Right ventricle myocardium superior (tissue), 1 donor: Measurements from ENCODE around the gene CREB1. TPM values are rescaled to one million over a fixed set of nuclear protein-coding genes. Genes with fewer than 3 reads are reported as not detected.
A peak's percentile ranks its signal among the peaks of the same experiment; 100 is the strongest.

Experiments
- ATAC-seq: fragments of 200-7000 bp; cut with Tn5 transposase; one replicate; pipeline ENCODE4 v1.9.1; 2020; ENCODE audit warnings: mild to moderate bottlenecking; ENCODE audit not compliant: poor library complexity
- DNase-seq: peaks from one replicate; pipeline ENCODE4 v3.0.0-alpha.2; 2020
- intact Hi-C: fragments of 100-400 bp; cut with DNase I; formaldehyde crosslinking; loops from one replicate; pipeline ENCODE4 v1.11.2; 2022
- total RNA-seq: library from RNA; stranded (reverse); fragmentation: NEBNext Ultra II Directional; extraction: Animal tissue kit (Norgen Biotek cat#: 25700); gene quantifications from one replicate; pipeline ENCODE4 v1.2.1, GENCODE V29; 2021
- donor health status: DM: no; HTN: yes; CAD: no; lungs with severe emphysema.

CREB1 gene
- total RNA-seq, 1 donor from 2014 or later, result 47.9 TPM

DNA sequence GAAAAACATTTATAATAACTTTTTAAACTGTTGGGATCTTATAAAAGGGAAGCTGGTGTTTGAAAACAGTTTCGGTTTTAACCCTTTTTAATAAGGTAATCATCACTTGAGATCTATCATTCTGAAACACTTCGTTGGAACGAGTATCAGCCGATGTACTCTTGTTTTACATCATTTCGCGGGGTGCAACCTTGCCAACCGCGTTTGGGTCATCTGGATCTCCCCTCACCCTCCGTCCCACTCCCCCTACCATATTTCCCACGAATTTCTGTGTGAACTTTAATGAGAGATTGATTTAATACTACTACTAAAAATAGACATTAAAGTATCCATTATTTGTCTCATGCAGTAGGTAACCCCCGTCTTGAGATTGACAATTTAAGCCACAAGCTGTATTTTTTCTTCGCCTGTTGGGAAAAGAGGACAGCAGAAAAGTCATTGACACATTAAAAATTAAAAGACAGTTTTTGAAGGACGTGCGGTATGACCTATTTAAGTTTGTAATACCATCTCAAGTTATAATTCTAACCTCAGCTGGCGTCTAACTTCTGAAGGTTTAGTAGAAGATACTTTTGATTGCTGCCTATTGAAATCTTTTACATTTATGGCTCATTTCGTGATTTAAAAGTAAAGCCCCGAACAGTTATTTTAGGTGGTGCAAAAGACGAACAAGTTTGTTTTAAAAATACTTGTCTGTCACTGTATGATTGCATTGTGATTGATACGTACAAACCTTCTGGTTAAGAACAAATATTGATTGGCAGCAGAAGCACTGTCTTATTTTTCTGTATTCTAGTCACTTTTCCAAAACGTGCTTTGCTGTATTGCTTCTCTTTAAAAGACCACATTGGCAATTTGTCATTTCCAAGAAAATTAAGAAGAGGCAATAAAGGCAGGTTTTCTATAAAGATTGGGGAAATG is 1.5 kb downstream of the CREB1 start:
- intact Hi-C loops, result loop anchor here (5.0 to 10.0 kb wide), 2 partner anchors 46 to 91 kb away; no protein-coding TSS in a partner anchor
- ATAC-seq (no peak), DNase-seq (no peak)

DNA sequence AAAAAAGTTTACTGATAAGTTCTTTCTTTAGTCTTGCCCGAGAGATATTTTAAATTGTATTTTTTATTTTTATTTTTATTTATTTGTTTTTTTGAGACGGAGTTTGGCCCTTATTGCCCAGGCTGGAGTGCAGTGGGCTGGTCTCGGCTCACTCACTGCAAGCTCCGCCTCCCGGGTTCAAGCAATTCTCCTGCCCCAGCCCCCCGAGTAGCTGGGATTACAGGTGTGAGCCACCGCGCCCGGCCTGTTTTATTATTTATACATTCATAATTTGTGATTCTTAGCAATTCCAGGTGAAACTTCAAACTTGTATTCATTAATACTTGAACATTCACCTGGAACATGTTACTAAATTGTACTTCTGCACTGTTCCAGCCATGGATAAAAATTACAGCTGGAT is 2.9 kb downstream of the CREB1 start:
- DNase-seq, result no peak
- ATAC-seq, result no peak
- intact Hi-C loops, result loop anchor here (5.0 to 10.0 kb wide), 2 partner anchors 48 to 90 kb away; no protein-coding TSS in a partner anchor

DNA sequence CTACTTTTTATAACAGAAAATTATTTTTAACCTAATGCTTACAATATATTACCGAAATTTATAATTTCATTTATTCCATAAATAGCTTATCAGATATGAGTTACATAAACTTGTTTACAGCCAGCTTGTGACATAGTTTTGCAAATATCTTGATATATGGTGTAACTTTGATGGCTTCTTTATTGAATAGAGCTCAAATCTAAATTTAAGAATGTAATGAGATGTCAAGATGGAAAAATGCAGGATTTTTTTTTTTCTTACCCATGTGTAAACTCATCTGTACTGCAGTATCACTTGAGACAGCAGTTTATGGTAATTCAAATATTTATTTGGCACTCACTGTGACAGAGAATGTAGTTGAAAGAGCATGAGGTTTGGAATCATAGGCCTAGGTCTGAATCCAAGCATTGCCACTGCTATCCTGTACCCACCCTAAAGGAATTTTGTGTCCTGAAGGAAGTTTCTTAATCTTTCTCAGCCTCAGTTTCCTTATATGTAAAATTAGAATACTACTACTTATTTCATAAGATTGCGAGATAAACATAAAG is 3.8 kb downstream of the CREB1 start:
- ATAC-seq (no peak), DNase-seq (no peak)
- intact Hi-C loops, result loop anchor here (5.0 to 10.0 kb wide), 2 partner anchors 49 to 89 kb away; no protein-coding TSS in a partner anchor

DNA sequence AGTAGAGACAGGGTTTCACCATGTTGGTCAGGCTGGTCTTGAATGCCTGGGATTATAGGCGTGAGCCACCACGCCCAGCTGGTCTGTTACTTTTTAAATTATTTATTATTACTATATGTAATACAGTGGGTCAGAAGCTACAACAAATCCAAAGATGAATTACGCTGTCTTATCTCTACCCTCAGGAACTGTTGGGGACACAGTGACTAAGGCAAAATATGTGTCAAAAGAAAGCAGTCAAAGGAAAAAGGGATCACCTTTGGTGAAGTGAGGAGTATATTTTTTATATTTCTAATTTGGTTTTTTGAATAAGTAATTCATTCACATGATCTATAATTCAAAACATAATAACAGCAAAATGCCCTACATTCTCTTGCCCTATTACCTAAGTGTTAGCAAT is 4.7 kb downstream of the CREB1 start:
- ATAC-seq, result no peak
- intact Hi-C loops, result loop anchor here (5.0 to 10.0 kb wide), 2 partner anchors 50 to 88 kb away; no protein-coding TSS in a partner anchor
- DNase-seq, result no peak

DNA sequence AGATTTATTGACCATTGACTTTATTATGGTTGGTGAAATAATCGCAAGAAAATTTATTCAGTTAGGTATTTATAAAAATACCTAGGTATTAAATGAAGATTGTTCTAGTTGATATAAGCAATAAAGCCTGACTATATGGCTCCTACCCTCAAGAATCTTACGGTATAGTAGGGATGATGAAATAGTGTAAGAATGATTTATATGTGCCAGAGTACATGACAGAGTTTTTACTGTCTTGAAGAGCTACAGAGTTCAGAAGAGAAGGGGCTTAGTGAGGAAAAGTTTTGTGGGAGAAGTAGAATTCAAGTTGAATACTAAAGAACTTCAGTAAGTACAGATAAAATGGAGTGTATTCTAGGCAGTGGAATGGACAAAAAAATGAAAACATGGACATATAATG is 9.7 kb downstream of the CREB1 start:
- intact Hi-C loops, result loop anchor here (10.0 kb wide), 1 partner anchor 55 kb away; no protein-coding TSS in a partner anchor
- DNase-seq, result no peak

DNA sequence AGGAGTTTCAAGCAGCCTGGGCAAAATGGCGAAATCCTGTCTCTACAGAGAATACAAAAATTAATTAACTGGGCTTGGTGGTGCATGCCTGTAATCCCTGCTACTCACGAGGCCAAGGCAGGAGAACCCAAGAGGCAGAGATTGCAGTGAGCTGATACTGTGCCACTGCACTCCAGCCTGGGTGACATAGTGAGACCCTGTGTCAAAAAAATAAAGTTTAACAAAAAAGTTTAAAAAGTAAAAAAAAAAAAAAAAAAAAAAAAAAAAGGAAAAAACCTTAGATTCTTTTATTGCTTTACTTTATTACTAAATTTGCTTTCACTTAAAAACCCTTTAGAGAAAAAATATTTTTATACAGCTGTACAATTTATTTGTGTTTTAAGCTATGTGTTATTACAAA is 10.7 kb downstream of the CREB1 start:
- ATAC-seq, result peak; percentile 9
- intact Hi-C loops, result no loop called here

More for the DNA sequence above, 9.7 kb downstream of the CREB1 start:
- no peak for ATAC-seq

DNA sequence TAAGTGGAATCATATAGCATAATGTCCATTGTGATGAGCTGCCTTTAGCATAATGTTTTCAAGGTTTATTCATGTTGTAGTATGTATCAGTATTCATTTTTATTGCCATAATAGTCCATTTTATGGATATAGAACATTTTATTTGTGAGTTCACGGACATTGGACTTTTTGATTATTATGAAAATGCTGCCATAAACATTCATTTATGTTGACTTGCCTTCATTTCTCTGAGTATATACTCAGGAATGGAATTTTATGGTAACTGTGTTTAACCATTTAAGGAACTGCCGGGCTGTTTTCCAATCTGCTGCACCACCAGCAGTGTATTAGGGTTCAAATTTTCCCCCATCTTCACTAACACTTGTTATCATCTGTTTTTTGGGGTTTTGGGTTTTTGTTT is 12.2 kb downstream of the CREB1 start:
- ATAC-seq (no peak), DNase-seq (no peak)
- intact Hi-C loops, result no loop called here

More for the DNA sequence above, 10.7 kb downstream of the CREB1 start:
- no peak for DNase-seq

DNA sequence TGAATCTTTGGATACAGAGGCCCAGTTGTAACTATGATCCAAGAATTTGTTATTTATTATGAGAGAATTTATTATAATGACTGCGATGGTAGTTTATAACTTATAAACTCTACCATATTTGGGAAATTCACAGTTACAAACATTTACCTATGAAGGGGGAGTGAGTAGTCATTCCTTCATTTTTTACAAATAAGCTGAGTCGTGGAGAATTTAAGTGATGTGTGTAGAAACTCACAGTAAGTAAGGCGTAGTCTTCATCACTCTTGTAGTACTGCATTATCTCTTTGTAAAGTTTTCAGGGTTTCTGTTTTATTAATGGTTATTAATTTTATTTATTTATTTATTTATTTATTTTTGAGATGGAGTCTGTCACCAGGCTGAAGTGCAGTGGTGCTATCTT is 13.5 kb downstream of the CREB1 start:
- intact Hi-C loops, result no loop called here
- ATAC-seq, result no peak

DNA sequence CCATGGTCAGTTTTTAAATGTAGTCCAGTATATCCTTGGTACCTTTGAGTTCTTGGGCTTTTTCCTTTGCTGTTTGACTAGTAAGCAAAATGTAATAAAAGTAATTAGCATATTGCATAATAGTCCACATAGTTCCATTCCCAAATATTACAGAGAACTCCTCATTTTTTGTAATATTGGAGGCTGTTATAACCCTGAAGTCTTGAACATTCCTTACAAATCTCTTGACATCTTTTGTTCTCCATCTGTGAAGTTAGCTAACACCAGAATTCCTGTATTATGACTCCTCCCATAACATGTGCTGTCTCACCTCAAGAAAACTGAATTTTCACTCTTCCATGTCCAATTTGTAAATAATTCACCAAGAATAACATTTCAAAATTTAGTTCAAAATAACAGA is 17.1 kb downstream of the CREB1 start:
- intact Hi-C loops, result no loop called here

More for the DNA sequence above, 13.5 kb downstream of the CREB1 start:
- no peak for DNase-seq

DNA sequence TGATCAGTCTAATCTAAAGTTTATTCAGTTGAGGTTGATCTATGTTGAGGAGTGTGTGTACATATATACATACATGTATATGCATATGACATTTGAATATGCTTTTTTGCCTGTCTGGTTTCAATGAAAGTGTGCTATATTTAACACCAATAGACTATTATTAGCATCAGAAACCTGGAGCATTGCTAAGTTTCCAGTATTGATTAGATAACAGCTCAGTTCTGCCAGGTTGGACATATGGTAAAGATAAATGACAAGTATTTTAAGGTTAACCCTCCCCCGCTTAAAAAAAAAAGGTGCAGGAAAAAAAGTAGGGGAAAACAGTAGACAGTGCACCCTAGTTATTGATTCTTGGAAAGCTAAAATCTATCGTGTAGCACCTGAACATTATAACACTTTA is 19.4 kb downstream of the CREB1 start:
- DNase-seq (no peak), ATAC-seq (peak; percentile 60)
- intact Hi-C loops, result no loop called here

More for the DNA sequence above, 17.1 kb downstream of the CREB1 start:
- ATAC-seq, result no peak
- DNase-seq, result no peak

DNA sequence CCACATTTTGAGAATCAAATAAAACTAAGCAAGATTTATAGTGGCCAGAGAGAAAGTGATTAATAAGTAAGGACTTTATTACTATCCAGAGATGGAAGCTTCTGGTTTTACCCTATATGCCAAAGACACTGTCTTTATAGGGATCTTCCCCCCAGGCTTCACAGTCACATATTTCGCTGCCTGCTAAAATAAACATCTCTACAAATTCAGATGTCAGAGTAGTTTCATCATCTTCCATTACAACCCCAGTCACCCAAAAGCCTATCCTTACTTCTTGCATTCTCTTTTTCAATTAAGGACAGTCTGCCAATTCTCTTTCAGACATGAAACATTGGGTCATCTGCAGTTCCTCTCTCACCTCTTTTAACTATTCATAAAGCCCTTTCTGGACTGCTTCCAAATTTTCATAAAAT is 28.3 kb downstream of the CREB1 start:
- intact Hi-C loops, result no loop called here
- ATAC-seq, result no peak
- no peak for DNase-seq

DNA sequence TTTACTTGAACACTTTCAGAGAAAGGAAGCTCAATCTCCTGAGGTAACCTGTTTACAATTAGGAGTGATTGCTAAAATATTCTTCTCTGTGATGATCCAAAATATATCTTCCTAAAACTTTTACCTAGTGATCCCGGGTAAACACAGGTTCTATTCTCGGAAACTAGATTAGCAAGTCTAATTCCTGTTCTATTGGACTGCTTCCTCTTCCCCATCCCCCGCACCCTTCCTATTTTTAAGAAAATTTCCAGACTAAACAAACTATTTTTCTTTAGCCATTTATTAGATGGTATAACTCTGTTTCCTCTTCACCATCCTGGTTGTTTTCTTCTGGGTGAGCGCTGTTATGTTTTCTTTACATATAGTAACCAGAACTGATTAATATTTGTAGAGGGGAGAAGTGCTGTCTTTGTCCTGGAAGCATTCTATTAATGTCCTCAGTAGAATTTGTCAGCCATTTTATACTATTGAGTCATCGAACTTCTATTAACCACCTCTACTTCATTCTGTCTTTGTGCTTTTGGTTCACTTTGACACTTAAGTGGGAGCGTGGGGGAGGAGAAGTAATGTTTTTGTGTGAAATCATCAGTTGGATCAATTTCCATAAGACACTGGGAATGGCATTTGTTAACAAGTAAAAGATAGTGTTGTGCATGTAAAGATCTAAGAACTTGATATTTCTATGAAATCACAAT is 31.8 kb downstream of the CREB1 start:
- intact Hi-C loops, result no loop called here
- DNase-seq (no peak), ATAC-seq (peak; percentile 33)

DNA sequence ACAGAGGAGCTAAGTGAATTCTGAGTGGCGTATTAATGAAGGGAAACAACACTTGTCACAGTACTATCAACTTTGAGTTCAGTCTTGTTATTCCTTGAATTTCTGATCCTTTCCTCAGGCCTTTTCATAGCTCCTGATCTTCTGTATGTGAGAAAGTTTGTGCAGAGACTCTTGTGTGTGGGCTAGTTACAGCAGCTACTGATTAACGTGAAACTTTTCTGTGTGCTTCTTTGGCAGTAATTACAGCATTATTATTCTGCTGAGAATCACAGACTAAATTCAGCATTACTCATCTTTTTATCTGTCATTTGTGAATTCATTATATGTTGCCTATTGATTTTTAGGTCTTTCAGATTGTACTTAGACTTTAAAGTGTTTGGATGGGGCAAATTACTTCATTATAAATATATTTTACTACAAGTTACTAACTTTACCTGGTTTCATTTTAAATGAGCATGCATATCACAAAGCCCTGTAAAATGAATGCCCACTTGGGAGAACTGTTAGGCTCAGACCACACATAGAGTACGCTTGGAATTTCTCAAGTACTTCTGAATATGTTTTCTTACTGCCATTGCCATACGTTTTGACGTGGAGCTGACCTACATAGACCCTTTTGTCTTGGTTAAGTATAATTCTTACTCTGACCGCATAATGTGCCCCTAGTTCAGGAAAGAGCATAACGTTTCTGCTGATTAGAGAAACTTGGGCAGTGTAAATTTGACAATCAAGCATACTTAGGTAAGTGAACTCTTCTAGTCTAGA is 36.2 kb downstream of the CREB1 start:
- ATAC-seq, result no peak
- intact Hi-C loops, result no loop called here

DNA sequence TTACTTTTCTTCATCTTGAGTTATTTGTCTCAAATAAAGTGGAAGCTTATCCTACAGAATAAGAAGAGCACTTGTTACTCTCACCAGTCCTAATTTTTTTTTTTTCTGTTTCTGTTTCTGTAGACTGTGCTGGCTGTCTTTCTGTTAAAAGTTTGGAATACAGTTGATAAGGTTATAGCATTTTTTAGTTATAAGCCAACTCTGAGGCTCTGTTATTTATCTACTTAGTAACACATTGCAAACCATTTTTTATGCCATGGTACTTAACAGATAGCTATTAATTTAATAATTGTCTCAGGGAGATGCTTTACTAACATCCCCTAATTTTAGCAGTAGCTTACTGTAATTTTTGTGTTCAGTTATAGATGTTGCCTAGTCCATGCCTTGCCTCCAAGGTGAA is 37.9 kb downstream of the CREB1 start:
- DNase-seq, result no peak
- ATAC-seq, result no peak
- intact Hi-C loops, result no loop called here

More for the DNA sequence above, 36.2 kb downstream of the CREB1 start:
- DNase-seq, result no peak

DNA sequence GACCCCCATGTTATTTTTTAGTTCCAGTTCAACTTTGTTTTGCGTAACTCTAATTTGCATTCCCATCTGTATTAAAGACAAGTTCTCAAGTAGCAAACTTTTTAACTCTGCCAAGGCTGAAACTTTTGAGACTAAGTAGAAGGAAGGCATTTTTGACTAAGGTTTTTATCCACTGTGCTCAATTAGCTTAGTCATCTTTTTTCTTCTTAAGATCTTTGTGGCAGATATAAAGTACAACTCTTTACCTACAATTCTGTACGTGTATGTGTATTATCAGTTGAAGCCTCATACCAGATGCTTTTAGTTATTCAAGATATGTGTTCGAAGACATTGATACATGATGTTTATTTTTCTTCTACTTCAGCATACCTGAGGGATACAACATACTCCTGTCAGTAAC is 41.6 kb downstream of the CREB1 start:
- ATAC-seq, result no peak
- intact Hi-C loops, result no loop called here

DNA sequence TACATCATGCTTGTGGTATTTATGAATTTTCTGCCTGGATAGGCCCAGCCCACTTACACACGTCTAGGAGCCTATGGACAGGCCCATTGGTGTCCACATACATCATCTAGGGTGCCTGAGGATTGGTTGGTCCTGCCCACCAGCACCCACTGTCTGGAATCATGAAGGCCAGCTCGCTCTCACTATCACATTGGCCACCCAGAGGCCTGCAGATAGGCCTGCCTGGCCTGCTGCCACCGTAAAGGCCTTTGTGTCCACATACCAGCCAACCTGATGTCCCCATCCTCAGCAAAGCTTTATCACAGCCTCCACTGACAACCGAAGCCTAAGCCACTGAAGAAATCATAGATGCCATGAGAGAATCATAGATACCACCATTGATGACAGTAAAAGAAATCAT is 55.2 kb downstream of the CREB1 start:
- no peak for DNase-seq
- no peak for ATAC-seq
- intact Hi-C loops, result no loop called here

More for the DNA sequence above, 41.6 kb downstream of the CREB1 start:
- DNase-seq, result no peak

DNA sequence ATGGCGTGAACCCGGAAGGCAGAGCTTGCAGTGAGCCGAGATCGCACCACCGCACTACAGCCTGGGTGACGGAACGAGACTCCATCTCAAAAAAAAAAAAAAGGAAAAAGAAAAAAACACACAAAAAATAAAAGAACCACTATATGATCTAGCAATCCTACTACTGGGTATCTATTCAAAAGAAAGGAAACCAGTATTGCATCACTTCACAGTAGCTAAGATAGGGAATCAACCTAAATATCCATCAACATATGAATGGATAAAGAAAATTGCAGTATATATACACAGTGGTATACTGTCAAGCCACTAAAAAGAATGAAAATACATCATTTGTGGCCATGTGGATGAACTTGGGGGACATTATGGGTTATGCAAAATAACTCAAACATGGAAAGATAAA is 57.5 kb downstream of the CREB1 start:
- ATAC-seq (no peak), DNase-seq (no peak)
- intact Hi-C loops, result no loop called here

DNA sequence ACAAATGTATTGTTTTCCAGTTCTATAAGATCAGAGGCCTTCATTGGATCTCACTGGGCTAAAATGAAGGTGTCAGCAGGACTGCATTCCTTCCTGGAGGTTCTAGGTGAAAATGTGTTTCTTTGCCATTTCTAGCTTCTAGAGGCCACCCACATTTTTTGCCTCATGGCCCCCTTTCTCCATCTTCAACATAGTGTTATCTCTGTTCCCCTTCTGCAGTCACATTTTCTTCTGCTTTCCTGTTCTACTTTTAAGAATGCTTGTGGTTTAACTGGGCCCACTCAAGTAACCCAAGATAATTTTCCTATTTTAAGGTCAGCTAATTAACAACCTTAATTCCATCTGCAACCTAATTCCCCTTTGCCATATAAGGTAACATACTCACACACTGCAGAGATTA is 59.4 kb downstream of the CREB1 start:
- no peak for ATAC-seq
- intact Hi-C loops, result no loop called here
- no peak for DNase-seq

DNA sequence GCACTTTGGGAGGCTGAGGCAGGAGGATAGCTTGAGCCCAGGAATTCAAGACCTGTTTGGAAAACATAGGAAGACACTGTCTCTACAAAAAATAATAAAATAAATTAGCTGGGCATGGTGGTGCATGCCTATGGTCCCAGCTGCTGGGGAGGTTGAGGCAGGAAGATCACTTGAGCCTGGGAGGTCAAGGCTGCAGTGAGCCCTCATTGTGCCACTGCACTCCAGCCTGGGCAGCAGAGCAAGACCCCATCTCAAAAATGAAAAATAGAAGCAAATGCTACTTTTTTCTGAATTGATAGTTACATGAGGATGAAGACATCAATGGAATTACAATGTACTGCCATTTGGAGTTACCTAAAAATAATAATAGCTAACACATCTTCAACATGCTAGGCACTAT is 63.5 kb downstream of the CREB1 start:
- DNase-seq (no peak), ATAC-seq (no peak)
- intact Hi-C loops, result no loop called here
